ENCODE results near the gene VPS4A.

GRCh38 chr16:69319381-69319780, 8.2 kb downstream of the VPS4A start:
- no peak for TF ChIP-seq CTCF (conservative IDR thresholded peaks at IDR 0.05; ENCODE audit: low read depth, low read length)
- no peak for TF ChIP-seq POLR2A (IDR thresholded peaks at IDR 0.05; ENCODE audit: low read depth, low read length)
- TF ChIP-seq FOS (IDR thresholded peaks at IDR 0.05; ENCODE audit: low read depth, low read length) = no peak
- TF ChIP-seq RCOR1 (IDR thresholded peaks at IDR 0.05; ENCODE audit: insufficient replicate concordance, low read length) = no peak
- no peak for TF ChIP-seq CEBPB (IDR thresholded peaks at IDR 0.05; ENCODE audit: low read depth, low read length)
- no peak for TF ChIP-seq USF2 (IDR thresholded peaks at IDR 0.05; ENCODE audit: low read depth, low read length)
- TF ChIP-seq ELK1 (IDR thresholded peaks at IDR 0.05; ENCODE audit: borderline replicate concordance, low read depth, low read length) = no peak
- TF ChIP-seq SMC3 (IDR thresholded peaks at IDR 0.05; ENCODE audit: low read depth, low read length) = no peak
- TF ChIP-seq MXI1 (IDR thresholded peaks at IDR 0.05; ENCODE audit: borderline replicate concordance, low read depth, low read length) = no peak
- no peak for TF ChIP-seq RAD21 (IDR thresholded peaks at IDR 0.05; ENCODE audit: low read length)
- no peak for TF ChIP-seq CHD1 (IDR thresholded peaks at IDR 0.05; ENCODE audit: low read depth, low read length)
- TF ChIP-seq RFX5 (IDR thresholded peaks at IDR 0.05; ENCODE audit: low read depth, low read length) = no peak
- TF ChIP-seq MAZ (IDR thresholded peaks at IDR 0.05; ENCODE audit: borderline replicate concordance, low read depth, low read length) = no peak

Data from IMR-90 (cell line).